A549 (cell line): ENCODE results near the gene PEPD.

Source experiments
- EP300 ChIP-seq, 2 experiments: fragments of >200 bp; sonication (Bioruptor Twin); formaldehyde crosslinking; IDR thresholded peaks; 2 replicates in 1 of 2; 3 replicates in 1 of 2; pipeline ENCODE4 v1.6.1; 2016 to 2017
- NR3C1 ChIP-seq: fragments of >200 bp; sonication (Bioruptor Twin); formaldehyde crosslinking; IDR thresholded peaks from 3 replicates; pipeline ENCODE4 v1.6.1; 2017
- PHF8 ChIP-seq: fragments of 200-600 bp; sonication (generic); IDR thresholded peaks from 2 replicates; pipeline ENCODE4 v1.6.1; 2016; ENCODE audit warnings: low read depth, mild to moderate bottlenecking, antibody characterized with exemption, moderate library complexity, borderline replicate concordance
- POLR2A ChIP-seq: IDR thresholded peaks from 2 replicates; pipeline ENCODE4 v1.6.1; 2012; ENCODE audit warnings: mild to moderate bottlenecking, low read length
- SREBF2 ChIP-seq: fragments of 450-650 bp; IDR thresholded peaks from 2 replicates; pipeline ENCODE4 v1.6.1; 2014; ENCODE audit warnings: mild to moderate bottlenecking, moderate library complexity
- TF ChIP-seq, protein P1 (sequence below): IDR thresholded peaks from 2 replicates; pipeline ENCODE4 v1.6.1; 2012; ENCODE audit warnings: low read depth, borderline replicate concordance
- TF ChIP-seq, protein P2 (sequence below): fragments of 450-650 bp; IDR thresholded peaks from 2 replicates; pipeline ENCODE4 v1.6.1; 2014; ENCODE audit warnings: antibody characterized with exemption
- TF ChIP-seq, protein P3 (sequence below): fragments of >200 bp; sonication (Bioruptor Twin); formaldehyde crosslinking; IDR thresholded peaks from 3 replicates; pipeline ENCODE4 v1.5.1; 2016

DNA sequence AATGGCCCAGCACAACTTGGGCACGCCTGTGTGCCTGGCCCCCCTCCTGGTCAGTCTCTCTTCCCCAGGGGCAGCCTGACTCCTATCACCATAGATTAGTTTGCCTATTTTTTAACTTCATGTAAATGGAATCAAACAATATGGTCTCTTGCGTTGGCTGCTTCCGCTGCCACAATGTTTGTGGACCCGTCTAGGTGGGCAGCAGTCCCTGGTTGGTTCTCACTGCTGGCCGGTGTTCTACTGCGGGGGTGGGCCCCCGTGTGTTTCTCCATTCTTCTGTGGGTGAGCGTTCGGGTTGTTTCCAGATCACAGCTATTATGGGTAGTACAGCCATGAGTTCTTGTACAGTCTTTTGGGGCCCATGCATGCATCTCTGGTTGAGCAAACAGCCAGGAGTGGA is 100.8 kb downstream of the PEPD start:
- TF ChIP-seq, protein P1, sequence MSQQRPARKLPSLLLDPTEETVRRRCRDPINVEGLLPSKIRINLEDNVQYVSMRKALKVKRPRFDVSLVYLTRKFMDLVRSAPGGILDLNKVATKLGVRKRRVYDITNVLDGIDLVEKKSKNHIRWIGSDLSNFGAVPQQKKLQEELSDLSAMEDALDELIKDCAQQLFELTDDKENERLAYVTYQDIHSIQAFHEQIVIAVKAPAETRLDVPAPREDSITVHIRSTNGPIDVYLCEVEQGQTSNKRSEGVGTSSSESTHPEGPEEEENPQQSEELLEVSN, result no peak
- TF ChIP-seq SREBF2 (no peak), POLR2A (no peak), NR3C1 (no peak), PHF8 (no peak), EP300 (IDR thresholded peaks at IDR 0.05) (no peak)
- TF ChIP-seq, protein P2, sequence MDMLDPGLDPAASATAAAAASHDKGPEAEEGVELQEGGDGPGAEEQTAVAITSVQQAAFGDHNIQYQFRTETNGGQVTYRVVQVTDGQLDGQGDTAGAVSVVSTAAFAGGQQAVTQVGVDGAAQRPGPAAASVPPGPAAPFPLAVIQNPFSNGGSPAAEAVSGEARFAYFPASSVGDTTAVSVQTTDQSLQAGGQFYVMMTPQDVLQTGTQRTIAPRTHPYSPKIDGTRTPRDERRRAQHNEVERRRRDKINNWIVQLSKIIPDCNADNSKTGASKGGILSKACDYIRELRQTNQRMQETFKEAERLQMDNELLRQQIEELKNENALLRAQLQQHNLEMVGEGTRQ, result no peak
- TF ChIP-seq, protein P3, sequence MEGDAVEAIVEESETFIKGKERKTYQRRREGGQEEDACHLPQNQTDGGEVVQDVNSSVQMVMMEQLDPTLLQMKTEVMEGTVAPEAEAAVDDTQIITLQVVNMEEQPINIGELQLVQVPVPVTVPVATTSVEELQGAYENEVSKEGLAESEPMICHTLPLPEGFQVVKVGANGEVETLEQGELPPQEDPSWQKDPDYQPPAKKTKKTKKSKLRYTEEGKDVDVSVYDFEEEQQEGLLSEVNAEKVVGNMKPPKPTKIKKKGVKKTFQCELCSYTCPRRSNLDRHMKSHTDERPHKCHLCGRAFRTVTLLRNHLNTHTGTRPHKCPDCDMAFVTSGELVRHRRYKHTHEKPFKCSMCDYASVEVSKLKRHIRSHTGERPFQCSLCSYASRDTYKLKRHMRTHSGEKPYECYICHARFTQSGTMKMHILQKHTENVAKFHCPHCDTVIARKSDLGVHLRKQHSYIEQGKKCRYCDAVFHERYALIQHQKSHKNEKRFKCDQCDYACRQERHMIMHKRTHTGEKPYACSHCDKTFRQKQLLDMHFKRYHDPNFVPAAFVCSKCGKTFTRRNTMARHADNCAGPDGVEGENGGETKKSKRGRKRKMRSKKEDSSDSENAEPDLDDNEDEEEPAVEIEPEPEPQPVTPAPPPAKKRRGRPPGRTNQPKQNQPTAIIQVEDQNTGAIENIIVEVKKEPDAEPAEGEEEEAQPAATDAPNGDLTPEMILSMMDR, result no peak
